GM18858 (cell line): ENCODE measurements around the gene USP9X.
"Not testable (repeated sequence)": the region's sequence is repeated elsewhere in the genome, so short reads cannot be mapped to it uniquely, and the experiment has no call there.

Experiments
- ATAC-seq: cut with Tn5 transposase; IDR thresholded peaks from one replicate; pipeline ENCODE4 v1.9.1; 2021; ENCODE audit not compliant: unreplicated experiment

Gene USP9X

DNA sequence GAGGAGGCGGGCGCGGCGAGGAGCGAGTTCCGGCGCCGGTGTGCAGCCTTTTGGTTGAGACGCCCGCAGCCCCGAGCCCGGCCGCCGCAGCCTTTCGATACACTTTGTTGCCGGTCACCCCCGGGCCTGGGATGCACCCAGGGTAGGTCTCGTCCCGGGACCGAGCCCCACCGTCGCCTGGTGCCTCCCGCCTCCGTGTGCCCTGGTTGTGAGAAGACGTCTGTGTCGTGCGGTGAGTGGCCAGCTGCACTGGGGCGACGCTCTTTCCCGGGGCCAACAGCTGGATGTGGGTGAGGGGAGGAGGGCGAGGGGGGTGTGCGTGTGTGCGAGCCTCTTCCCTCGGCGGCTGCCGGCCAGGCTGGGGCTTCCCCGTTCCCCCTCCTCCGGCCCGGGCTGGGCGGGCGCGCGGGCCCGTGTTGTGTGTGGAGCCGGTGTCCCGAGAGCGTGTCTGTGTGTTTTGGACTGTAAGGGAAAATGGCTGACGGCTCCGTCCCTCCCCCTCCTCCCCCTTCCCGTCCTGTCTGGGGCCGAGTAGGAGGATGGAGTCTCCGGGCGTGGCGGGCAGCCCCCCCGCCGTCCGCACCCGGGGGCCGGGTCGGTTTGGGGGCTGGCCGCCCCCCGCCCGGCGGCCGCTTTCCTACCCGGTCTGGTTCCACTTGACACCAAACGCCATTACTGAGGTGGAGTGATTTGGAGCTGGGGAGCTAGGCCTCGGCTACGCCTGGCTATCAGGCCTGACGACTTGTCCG lies 807 bp downstream of the USP9X start:
- ATAC-seq, result no peak

- ATAC-seq, result no peak
These were observed 1.3 kb downstream of the USP9X start for GRCh38 chrX:41086627-41086932.

DNA sequence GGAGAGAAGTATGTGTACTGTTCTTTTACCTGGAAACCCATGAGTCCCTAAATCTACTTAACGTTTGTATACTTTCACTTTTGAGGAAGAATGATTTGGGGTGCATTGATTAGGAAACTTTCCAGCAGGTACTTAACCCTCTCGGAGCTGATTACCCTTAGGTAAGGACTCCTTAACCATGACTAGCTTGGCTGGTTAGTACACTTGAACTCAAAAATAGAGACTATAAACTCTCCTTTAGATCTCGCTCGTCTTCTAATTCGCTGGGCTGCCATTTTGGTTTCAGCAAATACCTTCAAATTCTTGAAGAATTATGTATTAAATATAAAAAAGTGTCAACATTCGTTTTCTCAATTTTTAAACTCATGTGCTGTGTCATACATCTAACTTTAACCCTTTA lies 2.0 kb downstream of the USP9X start:
- no peak for ATAC-seq

DNA sequence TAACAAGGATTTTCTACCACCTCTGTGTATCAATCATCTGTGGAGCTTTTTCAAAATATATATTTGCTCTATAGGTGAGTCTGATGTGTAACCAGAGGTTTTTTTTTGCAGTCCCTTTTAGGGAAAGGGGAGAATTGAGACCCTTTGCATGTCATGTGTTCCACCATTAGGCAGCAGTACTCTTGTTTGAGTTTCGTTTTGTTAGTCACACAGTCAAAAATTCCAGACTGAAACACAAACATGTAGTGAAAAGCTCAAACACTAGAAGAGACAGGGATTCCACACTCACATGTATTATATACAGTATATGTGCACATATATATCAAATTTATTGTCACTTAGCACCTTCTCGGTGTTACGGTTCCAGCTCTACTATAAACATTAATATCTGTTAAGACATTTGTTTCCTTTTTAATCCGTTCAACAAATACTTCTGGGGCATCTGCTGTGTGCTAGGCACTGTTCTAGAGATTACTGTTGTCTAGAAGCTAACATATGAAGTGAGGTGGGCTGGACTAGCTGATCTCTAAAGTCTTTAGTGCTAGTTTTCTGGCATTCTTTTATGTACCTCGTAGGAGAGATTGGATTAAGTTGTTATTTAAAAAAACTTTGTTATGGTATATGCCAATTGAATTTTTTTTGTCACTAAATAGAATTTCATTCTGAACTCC lies 5.5 kb downstream of the USP9X start:
- ATAC-seq, result no peak

DNA sequence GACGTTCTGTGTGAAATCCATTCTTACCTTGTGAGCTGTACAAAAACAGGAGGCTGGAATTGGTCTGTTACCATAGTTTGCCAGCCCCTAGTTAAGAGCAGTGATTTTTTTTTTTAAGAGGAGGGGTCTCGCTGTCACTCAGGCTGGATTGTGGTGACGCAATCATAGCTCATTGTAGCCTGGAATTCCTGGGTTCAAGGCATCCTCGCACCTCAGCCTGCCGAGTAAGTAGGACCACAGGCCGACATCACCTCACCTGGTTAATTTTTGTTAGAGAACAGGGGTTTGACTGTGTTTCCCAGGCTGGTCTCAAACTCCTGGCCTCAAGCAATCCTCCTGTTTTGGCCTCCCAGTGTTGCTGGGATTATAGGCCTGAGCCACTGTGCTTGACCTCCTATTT lies 7.5 kb downstream of the USP9X start:
- ATAC-seq, result no peak

DNA sequence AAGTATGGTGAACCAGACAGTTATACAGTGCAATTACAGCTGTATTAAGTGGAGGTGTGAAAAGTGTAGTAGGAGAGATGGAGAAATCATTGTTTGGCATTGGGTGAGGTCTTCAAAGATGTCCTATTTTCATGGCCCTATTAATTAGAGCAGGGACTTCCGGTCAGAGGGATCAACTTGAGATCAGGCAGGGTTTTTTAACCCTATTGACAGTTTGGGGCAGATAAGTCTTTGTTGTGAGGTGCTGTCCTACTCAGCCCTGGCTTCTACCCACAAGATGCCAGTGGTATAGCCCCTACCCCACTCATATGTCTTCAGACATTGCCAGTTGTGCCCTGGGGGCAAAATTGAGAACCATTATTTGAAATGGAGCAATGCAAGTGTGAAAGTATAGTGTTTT lies 9.9 kb downstream of the USP9X start:
- no peak for ATAC-seq

GRCh38 chrX:41095908-41096307 lies 10.7 kb downstream of the USP9X start:
- ATAC-seq, result no peak

GRCh38 chrX:41096339-41096955 lies 11.2 kb downstream of the USP9X start:
- no peak for ATAC-seq

GRCh38 chrX:41097326-41097725 lies 12.1 kb downstream of the USP9X start:
- ATAC-seq, result no peak

- ATAC-seq, result no peak
These were observed 15.0 kb downstream of the USP9X start for GRCh38 chrX:41100200-41100599.

- ATAC-seq, result no peak
These were observed 15.6 kb downstream of the USP9X start for GRCh38 chrX:41100819-41101218.

DNA sequence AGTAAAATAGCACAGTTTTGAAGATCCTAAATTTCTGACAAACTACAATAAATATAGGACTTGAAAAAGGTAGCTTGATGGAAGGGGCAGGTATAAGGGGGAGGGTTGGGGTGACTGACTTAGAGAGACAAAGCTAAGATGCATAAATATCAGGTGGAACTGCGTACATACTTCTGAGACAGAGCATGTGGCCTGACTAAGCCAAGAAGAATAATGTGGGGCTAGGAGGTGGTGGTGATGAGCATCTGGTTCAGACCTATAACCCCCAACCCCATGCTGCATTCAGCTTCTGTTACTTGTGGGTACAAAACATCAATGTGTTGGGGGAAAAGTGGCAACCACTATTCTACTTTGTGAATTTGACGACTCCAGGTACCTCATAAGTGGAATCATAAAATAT lies 19.8 kb downstream of the USP9X start:
- ATAC-seq, result no peak

GRCh38 chrX:41106257-41106656 lies 21.0 kb downstream of the USP9X start:
- ATAC-seq, result not testable (repeated sequence)

GRCh38 chrX:41108007-41108406 lies 22.8 kb downstream of the USP9X start:
- ATAC-seq, result no peak

DNA sequence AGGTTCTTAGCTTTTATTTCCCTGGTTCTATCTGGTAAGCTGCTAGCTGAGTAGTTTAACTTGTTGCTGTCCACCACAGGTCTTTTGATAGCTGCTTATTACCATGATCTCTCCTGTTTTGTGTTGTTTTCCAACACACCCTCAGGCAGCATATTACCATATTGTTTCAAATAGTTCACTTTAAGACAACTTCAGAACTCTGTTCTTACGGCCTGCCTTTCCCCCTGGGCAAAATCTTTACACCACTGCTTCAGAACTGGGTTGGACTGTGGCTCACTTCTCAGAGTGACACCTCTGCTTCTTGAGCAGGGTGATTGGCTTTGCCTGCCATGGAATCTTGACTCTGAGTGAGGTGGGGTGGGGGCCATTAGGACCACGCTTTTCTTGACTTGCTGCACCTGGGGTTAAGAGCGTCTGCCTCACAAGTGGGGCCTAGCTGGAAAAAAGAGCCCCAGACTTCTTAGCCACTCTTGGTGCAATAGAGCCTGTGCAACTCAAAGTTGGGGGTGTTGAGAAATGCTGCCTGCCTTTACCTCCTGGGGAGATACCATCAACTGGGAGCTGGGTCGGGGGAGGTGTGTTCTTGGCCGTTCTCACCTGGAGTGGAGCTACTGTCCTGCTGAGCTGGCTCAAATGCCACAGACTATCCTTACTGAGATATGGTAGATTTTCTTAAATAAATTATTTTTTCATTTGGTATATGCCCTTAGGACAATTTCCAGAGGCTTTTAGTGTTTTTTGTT lies 23.4 kb downstream of the USP9X start:
- ATAC-seq, result no peak

DNA sequence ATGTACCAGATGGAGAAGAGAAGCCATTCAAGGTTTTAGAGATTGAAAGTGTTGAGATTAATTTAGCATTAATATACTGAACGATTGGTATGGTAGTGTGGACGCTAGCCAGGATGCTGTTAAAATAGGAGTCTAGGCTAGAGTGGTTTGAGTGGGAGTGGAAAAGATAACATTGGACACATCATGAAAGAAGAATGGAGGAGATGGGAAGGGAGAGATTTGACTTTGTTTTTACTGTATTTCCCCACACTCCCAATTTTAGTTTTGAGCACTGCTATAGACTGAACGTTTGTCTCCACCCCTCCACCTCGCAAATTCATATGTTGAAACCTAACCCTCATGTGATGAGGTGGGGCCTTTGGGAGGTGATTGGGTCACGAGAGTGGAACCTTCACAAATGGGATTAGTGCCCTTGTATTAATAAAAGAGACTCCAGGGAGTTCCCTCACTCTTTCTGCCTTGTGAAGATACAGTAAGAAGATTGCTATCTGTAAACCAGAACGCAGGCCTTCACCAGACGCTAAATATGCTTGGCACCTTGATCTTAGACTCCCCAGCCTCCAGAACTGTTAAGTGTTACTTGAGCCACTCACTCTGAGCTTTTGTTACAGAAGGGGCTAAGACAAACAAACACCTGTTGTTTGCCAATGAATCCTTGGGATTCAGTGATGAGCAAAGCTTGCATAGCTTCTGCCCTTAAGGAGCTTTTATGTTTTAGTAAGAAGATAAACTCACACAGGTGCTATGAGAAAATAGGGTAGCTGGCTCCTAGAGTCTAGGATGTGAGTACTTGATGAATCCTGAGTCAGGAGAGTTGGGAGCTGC lies 25.8 kb downstream of the USP9X start:
- ATAC-seq, result no peak

DNA sequence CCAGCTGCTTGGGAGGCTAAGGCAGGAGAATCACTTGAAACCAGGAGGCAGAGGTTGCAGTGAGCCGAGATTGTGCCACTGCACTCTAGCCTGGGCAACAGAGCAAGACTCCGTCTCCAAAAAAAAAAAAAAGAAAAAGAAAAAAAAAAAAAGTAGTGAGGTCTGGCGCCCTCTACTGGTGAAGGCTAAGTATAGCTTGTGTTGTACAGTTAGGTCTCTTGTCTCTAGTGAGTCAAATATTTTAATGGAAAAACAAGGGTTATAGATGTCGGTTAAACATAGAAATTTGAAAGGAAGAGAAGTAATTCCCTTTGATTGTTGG lies 29.8 kb downstream of the USP9X start:
- ATAC-seq, result not testable (repeated sequence)

- peak; percentile 73 for ATAC-seq
These were observed 31.7 kb downstream of the USP9X start for GRCh38 chrX:41116948-41117347.

DNA sequence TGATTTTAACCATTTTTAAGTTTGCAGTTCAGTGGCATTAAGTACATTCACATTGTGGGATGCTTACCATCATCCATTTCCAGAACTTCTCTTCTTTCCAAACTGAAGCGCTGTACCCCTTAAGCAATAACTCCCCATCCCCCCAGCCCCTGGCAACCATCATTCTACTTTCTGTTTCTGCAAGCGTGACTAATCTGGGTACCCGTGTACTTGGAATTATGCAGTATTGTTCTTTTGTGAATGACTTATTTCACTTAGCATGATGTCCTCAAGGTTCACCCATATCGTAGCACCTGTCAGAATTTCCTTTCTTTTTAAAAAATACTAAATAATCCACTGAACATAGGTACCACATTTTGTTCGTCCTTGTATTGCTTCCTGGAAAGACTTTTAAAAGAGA lies 32.9 kb downstream of the USP9X start:
- no peak for ATAC-seq

DNA sequence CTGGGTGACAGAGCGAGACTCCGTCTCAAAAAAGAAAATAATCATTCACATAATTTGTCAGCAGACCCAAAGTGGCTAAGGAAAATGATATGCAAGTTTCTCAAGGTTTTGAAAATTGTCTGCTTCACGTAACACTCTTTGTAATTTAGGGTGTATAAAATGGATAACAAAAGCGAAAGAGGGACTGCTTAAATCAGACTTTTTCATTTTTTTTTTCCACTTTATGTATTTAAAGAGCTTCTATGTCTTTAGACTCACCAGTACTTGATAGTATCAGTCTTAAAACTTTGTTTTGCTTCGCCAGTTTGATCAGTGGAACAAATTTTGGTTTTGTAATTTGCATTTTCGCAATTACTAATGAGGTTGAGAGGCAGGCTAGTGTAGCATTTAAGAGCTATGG lies 34.6 kb downstream of the USP9X start:
- no peak for ATAC-seq

GRCh38 chrX:41121766-41122165 lies 36.5 kb downstream of the USP9X start:
- ATAC-seq, result no peak
